ENCODE data around the gene DRICH1. TPM values are rescaled to one million over a fixed set of nuclear protein-coding genes. Genes with fewer than 3 reads are reported as not detected.
"Not testable (repeated sequence)": the region's sequence is repeated elsewhere in the genome, so short reads cannot be mapped to it uniquely, and the experiment has no call there.

Gene DRICH1, protein sequence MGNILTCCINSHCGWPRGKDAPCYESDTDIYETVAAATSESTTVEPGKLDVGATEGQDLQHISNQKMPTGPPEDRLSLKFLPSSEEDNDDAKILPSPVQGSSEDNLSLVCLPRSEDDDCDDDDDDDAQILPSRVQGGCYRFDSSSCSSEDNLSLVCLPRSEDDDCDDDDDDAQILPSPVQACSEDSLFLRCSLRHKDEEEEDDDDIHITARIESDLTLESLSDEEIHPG
- total RNA-seq = not detected

DNA sequence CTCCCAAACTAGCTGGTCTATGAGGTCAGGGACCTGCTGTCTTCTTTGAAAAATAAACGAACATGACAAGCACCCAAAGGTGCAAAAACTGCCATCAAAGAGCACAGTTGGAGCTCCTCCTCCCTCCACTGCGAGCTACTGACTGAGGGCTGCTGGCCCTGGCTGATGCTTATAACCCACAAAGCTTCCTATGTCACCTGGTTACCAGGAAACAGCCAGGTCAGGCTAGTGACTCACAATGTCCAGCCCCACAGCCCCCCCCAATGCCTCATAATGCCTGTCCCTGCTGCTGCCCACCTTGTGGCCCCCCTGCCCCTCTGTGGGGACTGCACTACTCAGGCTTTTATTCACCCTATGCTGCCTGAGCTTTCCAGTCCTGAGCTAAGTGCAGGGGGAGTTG is at the start of gene DRICH1:
DRICH1 (minus strand) TSS at position 144 of the 400 bp plus-strand sequence. CDS start 298 bp downstream, outside the sequence.
- Histone ChIP-seq H3K9me3 (no peaks in the 10 kb centered on the region), H3K27ac (no peak within 1 kb of the TSS), H3K27me3 (no peaks in the 10 kb centered on the region), H3K4me1 (no peaks in the 10 kb centered on the region), H3K36me3 (no peaks in the 10 kb centered on the region), H3K4me3 (no peak within 1 kb of the TSS)
- TF ChIP-seq, protein P1, sequence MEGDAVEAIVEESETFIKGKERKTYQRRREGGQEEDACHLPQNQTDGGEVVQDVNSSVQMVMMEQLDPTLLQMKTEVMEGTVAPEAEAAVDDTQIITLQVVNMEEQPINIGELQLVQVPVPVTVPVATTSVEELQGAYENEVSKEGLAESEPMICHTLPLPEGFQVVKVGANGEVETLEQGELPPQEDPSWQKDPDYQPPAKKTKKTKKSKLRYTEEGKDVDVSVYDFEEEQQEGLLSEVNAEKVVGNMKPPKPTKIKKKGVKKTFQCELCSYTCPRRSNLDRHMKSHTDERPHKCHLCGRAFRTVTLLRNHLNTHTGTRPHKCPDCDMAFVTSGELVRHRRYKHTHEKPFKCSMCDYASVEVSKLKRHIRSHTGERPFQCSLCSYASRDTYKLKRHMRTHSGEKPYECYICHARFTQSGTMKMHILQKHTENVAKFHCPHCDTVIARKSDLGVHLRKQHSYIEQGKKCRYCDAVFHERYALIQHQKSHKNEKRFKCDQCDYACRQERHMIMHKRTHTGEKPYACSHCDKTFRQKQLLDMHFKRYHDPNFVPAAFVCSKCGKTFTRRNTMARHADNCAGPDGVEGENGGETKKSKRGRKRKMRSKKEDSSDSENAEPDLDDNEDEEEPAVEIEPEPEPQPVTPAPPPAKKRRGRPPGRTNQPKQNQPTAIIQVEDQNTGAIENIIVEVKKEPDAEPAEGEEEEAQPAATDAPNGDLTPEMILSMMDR (IDR thresholded peaks at IDR 0.05) = no peak
- intact Hi-C loops (cut with DNase I) = no loop called here
- no peak for DNase-seq (ENCODE audit: low spot score in 2 of 2)

DNA sequence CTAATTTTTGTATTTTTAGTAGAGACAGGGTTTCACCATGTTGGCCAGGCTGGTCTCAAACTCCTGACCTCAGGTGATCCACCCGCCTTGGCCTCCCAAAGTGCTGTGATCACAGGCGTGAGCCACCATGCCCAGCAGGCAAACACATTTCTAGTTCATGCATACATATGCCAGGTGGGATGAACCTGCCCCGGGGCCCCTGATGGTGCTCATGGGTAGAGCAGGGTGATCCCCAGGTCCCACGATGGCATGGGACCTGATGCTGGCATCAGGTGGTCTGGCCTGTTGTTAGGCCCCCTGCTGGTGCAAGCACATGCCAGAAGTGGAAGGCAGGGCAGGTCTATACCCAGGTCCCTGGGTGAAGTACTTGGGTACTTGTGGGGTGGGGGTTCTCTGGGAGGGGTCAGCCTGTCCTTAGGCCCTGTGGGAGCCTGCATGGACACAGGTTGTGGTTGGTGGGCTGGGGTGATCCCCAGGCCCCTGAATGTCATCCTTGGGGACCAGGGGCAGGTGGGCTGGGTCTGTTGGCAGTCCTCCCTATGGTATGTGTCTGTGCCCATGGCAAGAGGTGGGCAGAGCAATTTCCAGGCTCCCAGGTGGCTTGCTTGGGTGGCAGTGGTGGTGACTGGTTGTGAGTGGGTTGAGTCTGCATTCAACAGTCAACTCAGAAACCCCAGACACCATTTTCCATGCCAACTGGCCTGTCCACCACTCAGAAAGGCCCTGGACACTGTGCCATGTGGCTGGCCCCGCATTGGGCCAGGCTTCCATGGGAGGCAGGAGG is 49.1 kb upstream of the DRICH1 start:
- H3K27ac ChIP-seq = no peak overlapping the region
- no peaks in the 10 kb centered on the region for H3K4me1 ChIP-seq
- peak in 1 of 2 donors; percentile 53 for DNase-seq (ENCODE audit: low spot score in 2 of 2)
- intact Hi-C loops (cut with DNase I) = no loop called here
- no peaks in the 10 kb centered on the region for H3K9me3 ChIP-seq
- no peaks in the 10 kb centered on the region for H3K27me3 ChIP-seq
- peaks cover 0 to 18% of the 10 kb centered on the region in 2 donors for H3K36me3 ChIP-seq
- H3K4me3 ChIP-seq = no peak overlapping the region
- TF ChIP-seq, protein P1 (IDR thresholded peaks at IDR 0.05) = no peak

DNA sequence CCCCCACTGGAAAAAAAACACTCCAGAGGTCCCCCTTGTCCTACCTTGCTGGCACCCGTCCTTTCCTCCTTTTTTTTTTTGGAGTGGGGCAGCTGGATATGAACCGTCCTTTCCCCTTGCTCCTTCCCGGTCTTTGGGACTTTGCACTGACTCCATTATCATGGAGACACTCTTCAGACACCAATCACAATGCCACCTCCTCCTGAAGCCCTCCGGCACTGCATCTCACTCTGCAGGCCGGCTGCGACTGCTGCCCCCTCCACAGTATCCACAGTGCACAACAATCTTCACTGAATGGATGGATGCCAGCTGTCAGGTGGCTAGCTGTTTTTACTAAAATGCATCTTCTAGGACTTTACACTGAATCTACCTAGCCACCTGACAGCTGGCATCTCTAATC is 46.0 kb upstream of the DRICH1 start:
- H3K36me3 ChIP-seq = peaks cover 0 to 12% of the 10 kb centered on the region in 2 donors
- DNase-seq (ENCODE audit: low spot score in 2 of 2) = no peak

DNA sequence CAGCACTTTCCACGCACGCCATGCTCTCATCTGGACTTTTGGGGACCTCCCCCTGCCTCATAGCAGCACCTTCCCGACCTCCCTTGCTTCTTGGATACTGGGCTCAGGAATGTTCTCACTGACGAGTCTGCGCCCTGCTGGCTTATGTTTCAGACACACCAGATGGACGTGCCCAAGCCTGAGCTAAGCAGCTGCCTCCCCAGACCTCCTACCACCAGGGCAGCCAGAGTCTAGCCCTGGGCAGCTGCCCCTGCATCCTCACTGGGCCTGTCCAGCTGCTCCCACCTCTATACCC is 45.5 kb upstream of the DRICH1 start:
- H3K27me3 ChIP-seq = no peaks in the 10 kb centered on the region
- no peak overlapping the region for H3K27ac ChIP-seq
- no peak overlapping the region for H3K4me3 ChIP-seq
- no peaks in the 10 kb centered on the region for H3K4me1 ChIP-seq
- H3K36me3 ChIP-seq = peaks cover 0 to 10% of the 10 kb centered on the region in 2 donors
- intact Hi-C loops (cut with DNase I) = no loop called here
- TF ChIP-seq, protein P1 (IDR thresholded peaks at IDR 0.05) = no peak
- no peak for DNase-seq (ENCODE audit: low spot score in 2 of 2)
- H3K9me3 ChIP-seq = no peaks in the 10 kb centered on the region

More for the DNA sequence above, 46.0 kb upstream of the DRICH1 start:
- intact Hi-C loops (cut with DNase I) = no loop called here
- H3K4me3 ChIP-seq = no peak overlapping the region
- no peaks in the 10 kb centered on the region for H3K27me3 ChIP-seq
- no peak overlapping the region for H3K27ac ChIP-seq
- TF ChIP-seq, protein P1 (IDR thresholded peaks at IDR 0.05) = no peak
- no peaks in the 10 kb centered on the region for H3K9me3 ChIP-seq
- no peaks in the 10 kb centered on the region for H3K4me1 ChIP-seq

DNA sequence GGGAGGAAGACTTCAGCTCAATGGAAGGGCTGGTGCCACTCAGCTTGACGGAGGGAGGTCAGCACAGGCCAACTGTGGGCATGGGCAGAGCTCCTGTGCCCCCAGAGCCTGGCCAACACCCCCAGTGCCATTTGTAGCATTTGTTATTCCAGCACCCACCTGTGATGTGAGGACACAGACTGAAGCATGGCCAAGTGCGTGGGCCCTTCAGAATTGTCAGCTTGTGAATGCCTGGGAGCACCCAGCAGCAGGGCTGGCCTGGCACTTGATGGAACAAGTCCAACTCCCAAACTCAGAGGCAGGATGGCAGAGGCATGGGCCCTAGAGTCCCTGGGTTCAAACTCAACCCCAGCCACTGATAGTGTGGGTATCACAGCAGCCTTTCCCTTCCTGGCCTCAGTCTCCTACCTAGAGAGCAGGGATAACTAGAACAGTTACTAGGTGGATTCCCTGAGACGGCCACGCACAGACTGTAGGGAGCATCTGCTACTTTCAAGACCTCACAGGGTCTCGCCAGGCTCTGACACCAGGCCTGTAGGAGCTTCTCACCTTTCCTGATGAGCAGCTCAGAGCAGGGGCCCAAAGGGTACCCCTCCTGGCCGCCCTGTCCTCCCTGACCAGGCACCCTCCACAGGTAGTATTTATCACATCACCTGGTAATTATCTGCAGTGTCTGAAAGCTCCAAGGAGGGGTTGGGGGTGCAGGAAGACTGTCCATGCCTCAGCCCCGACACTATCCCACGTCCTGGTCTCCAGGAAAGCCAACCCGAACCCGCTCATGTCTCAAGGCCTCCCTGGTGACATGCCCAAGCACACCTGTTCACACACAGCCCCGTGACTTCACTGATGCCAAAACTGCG is 45.0 kb upstream of the DRICH1 start:
- H3K4me1 ChIP-seq; H3K27ac ChIP-seq; intact Hi-C loops (cut with DNase I); H3K4me3 ChIP-seq; DNase-seq (ENCODE audit: low spot score in 2 of 2); H3K27me3 ChIP-seq; H3K9me3 ChIP-seq: not testable (repeated sequence)
- peaks cover 0 to 10% of the 10 kb centered on the region in 2 donors for H3K36me3 ChIP-seq
